SK-N-MC (cell line): ENCODE results near the gene HOXA9.
A peak's percentile ranks its signal among the peaks of the same experiment; 100 is the strongest.

Source experiments
- DNase-seq: peaks from one replicate; pipeline ENCODE4 v3.0.0-alpha.2; 2011; ENCODE audit warnings: low read depth, low spot score
- H3K27ac ChIP-seq: fragments of 200-600 bp; sonication (generic); 2 replicates; pipeline ENCODE4 v1.5.1; 2016; ENCODE audit warnings: mixed run types
- H3K36me3 ChIP-seq: fragments of 200-600 bp; sonication (generic); 2 replicates; pipeline ENCODE4 v1.6.1; 2017; ENCODE audit warnings: antibody characterized with exemption, low read length, mixed read lengths; ENCODE audit not compliant: insufficient read depth
- H3K4me3 ChIP-seq: fragments of 200-600 bp; sonication (generic); 2 replicates; pipeline ENCODE4 v1.5.1; 2016
- H3K9ac ChIP-seq: fragments of 200-600 bp; sonication (generic); 2 replicates; pipeline ENCODE4 v1.8.0; 2017; ENCODE audit warnings: mixed run types, mixed read lengths; ENCODE audit not compliant: insufficient read length
- H3K9me3 ChIP-seq: fragments of 200-600 bp; sonication (generic); 2 replicates; pipeline ENCODE4 v1.6.1; 2017; ENCODE audit warnings: low read depth, mild to moderate bottlenecking, antibody characterized with exemption, low read length, moderate library complexity, mixed read lengths
- EZH2 ChIP-seq: fragments of 200-600 bp; sonication (generic); IDR thresholded peaks from one replicate; pipeline ENCODE4 v1.6.1; 2017; ENCODE audit warnings: antibody characterized with exemption
- FOXP2 ChIP-seq: optimal IDR thresholded peaks from 2 replicates; pipeline ENCODE3; 2011; ENCODE audit warnings: mild to moderate bottlenecking, moderate library complexity; ENCODE audit not compliant: insufficient read depth; ENCODE audit errors: extremely low read length, control extremely low read depth
- POLR2AphosphoS5 ChIP-seq: IDR thresholded peaks from 2 replicates; pipeline ENCODE4 v1.6.1; 2012; ENCODE audit warnings: mild to moderate bottlenecking, low read depth, low read length, borderline replicate concordance

HOXA9 gene

GRCh38 chr7:27125986-27126394, 39.3 kb downstream of the HOXA9 start:
- Histone ChIP-seq H3K36me3 (no peaks in the 10 kb centered on the region), H3K9ac (no peak overlapping the region), H3K9me3 (no peaks in the 10 kb centered on the region), H3K4me3 (no peak overlapping the region), H3K27ac (no peak overlapping the region)
- no peak for DNase-seq
- TF ChIP-seq EZH2 (no peak), POLR2AphosphoS5 (no peak)

DNA sequence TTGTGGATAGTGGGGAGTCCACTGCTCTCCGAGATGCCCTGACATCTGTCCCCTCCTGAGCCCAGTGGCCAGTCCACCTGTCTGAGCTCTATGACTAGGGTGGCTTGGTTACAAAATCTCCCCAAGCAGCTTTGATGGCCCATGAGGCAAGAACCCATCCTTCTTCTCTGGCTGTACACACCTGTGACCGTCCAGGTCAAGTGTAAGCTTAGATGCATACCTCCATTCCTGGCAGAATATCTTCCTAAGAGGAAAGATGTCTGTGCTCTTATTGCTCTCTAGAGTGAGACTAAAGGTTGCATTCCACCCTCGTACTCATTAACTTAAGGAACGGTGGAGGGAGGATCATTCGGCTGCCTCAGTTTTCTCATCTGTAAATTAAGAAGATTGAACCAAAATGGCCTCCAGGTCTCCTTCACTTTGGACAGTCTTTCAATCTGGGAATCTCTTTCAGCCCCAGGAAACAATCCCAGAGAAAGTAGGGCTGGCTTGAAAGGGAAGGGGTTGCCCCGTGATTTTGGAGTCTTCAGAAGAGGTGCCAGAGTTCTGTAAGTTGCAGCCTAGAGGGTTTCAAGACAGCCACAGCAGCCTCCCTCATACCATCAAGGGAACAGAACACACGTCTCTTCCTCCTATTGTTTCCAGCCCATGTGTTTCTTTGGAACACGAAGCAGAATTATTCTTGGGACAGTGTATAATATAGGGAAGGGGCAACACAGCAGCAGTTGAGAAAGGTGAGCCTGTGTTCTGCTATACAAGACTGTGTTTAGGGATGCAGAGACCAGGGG, 40.2 kb downstream of the HOXA9 start:
- TF ChIP-seq POLR2AphosphoS5 (no peak), FOXP2 (no peak), EZH2 (no peak)
- no peaks in the 10 kb centered on the region for H3K9me3 ChIP-seq
- no peak overlapping the region for H3K4me3 ChIP-seq
- H3K27ac ChIP-seq: no peak overlapping the region
- no peak overlapping the region for H3K9ac ChIP-seq
- DNase-seq: no peak
- no peaks in the 10 kb centered on the region for H3K36me3 ChIP-seq

DNA sequence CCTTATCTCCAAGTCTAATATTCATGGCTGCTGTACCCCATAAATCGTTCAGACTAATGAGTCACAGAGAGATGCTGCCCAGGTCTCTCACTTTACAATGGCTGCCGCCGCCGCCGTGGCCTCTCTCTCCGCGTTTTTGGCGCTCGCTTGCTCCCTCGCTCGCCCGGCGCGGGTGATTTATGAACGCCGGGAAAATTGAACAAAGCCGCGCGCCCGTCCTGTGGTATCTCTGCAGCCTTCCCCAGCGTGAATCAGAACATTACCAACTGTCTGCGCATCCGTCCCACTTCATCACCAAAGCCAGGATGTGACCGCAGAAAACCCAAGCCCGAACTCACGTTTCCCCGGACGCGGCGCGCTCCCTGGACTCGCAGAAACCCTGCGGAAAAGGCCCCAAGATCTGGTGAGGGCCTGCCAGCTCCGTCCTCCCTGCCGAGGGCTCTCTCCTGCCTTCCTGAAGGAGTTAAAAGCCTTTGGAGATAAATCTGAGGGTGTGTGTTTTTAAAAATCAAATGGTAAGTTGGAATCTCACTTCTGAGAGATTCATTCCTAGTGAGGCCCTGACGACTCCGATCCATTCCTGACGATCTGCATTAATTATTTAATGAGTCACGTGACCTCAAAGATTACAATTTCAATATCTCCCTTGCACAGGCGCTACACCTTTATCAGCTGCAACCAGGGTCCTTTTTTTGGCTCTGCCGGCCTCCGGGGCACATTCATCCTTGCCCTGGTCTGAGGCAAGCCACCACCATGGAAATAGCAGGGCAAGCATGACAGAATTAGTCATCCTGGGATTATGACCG, 41.0 kb downstream of the HOXA9 start:
- Histone ChIP-seq H3K27ac (no peak overlapping the region), H3K36me3 (no peaks in the 10 kb centered on the region), H3K9ac (no peak overlapping the region), H3K4me3 (no peak overlapping the region), H3K9me3 (no peaks in the 10 kb centered on the region)
- DNase-seq: no peak
- no peak for TF ChIP-seq FOXP2
- no peak for TF ChIP-seq POLR2AphosphoS5
- TF ChIP-seq EZH2: peak; percentile 44

DNA sequence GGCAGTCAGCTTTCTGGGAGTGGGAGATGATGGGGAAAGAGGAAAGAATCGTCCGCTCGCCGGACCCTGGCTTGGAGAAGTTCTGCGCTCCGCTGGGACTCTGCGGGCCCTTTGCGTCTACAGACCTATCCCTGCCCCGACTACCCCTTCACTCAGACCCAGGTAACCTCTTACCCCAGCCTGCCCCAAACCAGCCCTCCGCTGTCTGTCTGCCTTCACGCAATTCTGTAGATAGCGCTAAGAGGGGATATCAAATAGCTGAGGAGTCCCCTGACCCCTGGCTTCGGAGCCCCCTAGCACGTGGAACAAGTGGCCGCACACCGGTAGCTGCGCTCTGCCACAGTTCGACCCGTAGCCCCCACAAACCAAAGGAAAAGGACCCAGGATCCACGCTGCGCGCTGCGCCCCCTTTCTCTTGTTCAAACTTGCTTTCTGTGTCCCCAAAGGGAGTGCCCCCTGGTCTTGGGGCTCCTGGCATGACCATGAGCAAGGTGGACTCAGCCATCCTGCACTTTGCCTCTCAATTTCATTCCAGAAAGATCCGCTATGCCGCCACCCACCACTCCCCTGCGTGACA, 41.8 kb downstream of the HOXA9 start:
- Histone ChIP-seq H3K36me3 (no peaks in the 10 kb centered on the region), H3K9ac (no peak overlapping the region), H3K27ac (no peak overlapping the region), H3K4me3 (no peak overlapping the region), H3K9me3 (no peaks in the 10 kb centered on the region)
- no peak for DNase-seq
- TF ChIP-seq FOXP2 (no peak), EZH2 (peak; percentile 36)

DNA sequence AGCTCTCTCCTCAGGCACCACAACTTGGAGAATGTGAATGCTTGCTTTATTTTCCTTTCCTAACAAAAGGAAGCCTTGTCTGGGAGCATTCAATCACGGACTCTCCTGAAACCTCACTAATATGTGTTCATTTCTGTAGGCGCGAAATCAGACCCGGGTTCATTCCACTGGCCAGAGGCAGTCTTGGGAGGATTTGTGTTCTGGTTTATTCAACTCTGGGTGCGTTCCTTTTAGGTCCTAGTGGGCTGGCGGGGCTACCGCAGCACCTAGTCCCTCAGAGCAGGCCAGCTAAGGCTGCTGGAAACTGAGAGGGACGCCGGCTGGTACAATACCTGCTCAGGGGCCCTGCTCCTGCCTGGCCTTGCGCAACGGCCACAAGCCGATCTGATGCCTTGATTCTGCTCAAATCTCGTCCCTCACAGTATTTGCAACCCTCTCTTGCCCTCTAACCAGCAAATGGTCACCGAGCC, 42.3 kb downstream of the HOXA9 start:
- no peak overlapping the region for H3K27ac ChIP-seq
- no peak for TF ChIP-seq POLR2AphosphoS5
- TF ChIP-seq FOXP2: no peak
- TF ChIP-seq EZH2: no peak
- H3K36me3 ChIP-seq: no peaks in the 10 kb centered on the region
- H3K4me3 ChIP-seq: no peak overlapping the region
- DNase-seq: no peak
- H3K9ac ChIP-seq: no peak overlapping the region
- H3K9me3 ChIP-seq: no peaks in the 10 kb centered on the region

DNA sequence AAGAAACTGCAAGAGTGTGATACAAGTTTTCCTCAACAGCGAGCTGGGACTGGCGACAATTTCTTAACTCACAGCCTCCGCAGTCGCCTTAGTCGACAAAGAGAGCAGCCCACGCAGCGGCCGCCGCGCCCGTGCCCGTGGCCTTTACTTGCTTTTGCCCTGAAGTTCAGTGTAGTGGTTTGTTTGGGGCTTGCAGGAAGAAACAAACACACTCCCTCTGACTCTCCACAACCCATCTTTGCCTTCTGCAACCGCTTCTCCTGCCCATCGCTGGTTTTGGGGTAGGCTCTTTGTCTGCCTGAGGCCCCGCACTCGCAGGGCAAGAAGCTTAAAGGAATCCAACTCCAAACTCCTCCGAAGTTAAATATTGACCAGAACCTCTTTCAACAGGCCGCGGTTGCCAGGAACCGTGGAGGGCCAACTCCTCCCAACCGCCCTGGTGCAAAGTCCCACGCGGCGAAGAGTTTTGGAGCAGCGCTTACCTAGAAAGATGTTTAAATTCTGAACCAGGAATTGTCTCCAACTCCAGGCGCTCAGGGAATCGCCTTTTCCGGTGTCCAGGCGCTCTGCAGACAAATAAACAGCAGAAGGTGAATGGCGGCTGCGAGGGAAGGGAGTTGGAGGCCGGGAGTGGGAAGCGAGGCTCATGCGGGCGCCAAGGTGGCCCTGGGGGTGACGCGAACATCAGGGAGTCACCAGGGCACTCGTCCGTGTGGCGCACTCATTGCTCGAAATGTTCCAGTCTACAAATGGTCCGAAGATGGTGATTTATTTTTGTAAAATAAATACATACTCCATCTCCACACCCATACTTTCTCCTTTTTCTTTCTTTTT, 43.0 kb downstream of the HOXA9 start:
- no peak overlapping the region for H3K9ac ChIP-seq
- H3K36me3 ChIP-seq: no peaks in the 10 kb centered on the region
- H3K9me3 ChIP-seq: no peaks in the 10 kb centered on the region
- H3K27ac ChIP-seq: no peak overlapping the region
- TF ChIP-seq EZH2 (no peak), FOXP2 (no peak), POLR2AphosphoS5 (no peak)
- no peak overlapping the region for H3K4me3 ChIP-seq
- DNase-seq: no peak

DNA sequence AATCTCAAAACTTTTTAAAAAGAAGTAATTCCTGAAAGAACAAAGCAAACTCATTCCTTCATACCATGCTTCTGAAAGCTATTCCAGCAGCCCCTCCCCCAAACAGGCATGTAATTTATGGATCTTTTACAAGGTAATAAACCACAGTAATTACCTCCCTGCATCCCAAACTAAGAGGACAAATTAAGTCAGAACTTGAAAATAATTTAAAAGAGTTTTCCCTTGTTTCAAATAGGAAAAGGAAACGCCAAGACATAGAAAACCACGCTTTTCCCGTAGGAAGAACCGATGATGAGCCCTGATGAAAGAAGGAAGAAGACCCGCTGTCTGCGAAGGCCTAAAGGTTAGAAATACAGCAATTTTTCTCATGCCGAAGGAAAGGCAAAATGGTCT, 43.7 kb downstream of the HOXA9 start:
- Histone ChIP-seq H3K9ac (no peak overlapping the region), H3K36me3 (no peaks in the 10 kb centered on the region), H3K9me3 (no peaks in the 10 kb centered on the region), H3K27ac (no peak overlapping the region), H3K4me3 (no peak overlapping the region)
- DNase-seq: no peak
- no peak for TF ChIP-seq EZH2
- TF ChIP-seq POLR2AphosphoS5: no peak
- TF ChIP-seq FOXP2: no peak

- Histone ChIP-seq H3K9ac (no peak overlapping the region), H3K27ac (no peak overlapping the region), H3K36me3 (no peaks in the 10 kb centered on the region), H3K9me3 (no peaks in the 10 kb centered on the region), H3K4me3 (no peak overlapping the region)
- TF ChIP-seq FOXP2: no peak
- TF ChIP-seq EZH2: no peak
- TF ChIP-seq POLR2AphosphoS5: no peak
- DNase-seq: no peak
Measured at GRCh38 chr7:27119412-27119911, 45.9 kb downstream of the HOXA9 start.
